Parathyroid adenoma (tissue), 2 donors: Measurements from ENCODE around the gene LRRIQ1.

Experiments used
- H2AFZ ChIP-seq: fragments of 300-600 bp; sonication (generic); one replicate; pipeline ENCODE4 v1.7.0; 2017; ENCODE audit warnings: antibody characterized with exemption, mild to moderate bottlenecking
- H3K27ac ChIP-seq: fragments of 300-600 bp; sonication (generic); one replicate; pipeline ENCODE4 v1.7.0; 2017
- H3K27me3 ChIP-seq: fragments of 300-600 bp; sonication (generic); one replicate; pipeline ENCODE4 v1.7.0; 2017; ENCODE audit warnings: low read length; ENCODE audit not compliant: control insufficient read depth, insufficient read depth
- H3K36me3 ChIP-seq: fragments of 300-600 bp; sonication (generic); one replicate; pipeline ENCODE4 v1.7.0; 2017; ENCODE audit warnings: low read length; ENCODE audit not compliant: control insufficient read depth, insufficient read depth
- H3K4me1 ChIP-seq: fragments of 300-600 bp; sonication (generic); one replicate; pipeline ENCODE4 v1.7.0; 2017; ENCODE audit warnings: control low read depth
- H3K4me2 ChIP-seq: fragments of 300-600 bp; sonication (generic); one replicate; pipeline ENCODE4 v1.7.0; 2017; ENCODE audit warnings: low read length
- H3K4me3 ChIP-seq: fragments of 300-600 bp; sonication (generic); one replicate; pipeline ENCODE4 v1.7.0; 2017; ENCODE audit warnings: low read depth, low read length
- H3K79me2 ChIP-seq: fragments of 300-600 bp; sonication (generic); one replicate; pipeline ENCODE4 v1.7.0; 2017; ENCODE audit warnings: control low read depth
- H3K9ac ChIP-seq: fragments of 300-600 bp; sonication (generic); one replicate; pipeline ENCODE4 v1.7.0; 2017; ENCODE audit warnings: mild to moderate bottlenecking
- H3K9me3 ChIP-seq: fragments of 300-600 bp; sonication (generic); one replicate; pipeline ENCODE4 v1.7.0; 2017; ENCODE audit warnings: low read length; ENCODE audit not compliant: control insufficient read depth
- TF ChIP-seq, protein P1 (sequence below): fragments of 300-600 bp; sonication (generic); IDR thresholded peaks from one replicate; pipeline ENCODE4 v1.7.0; 2017; ENCODE audit warnings: antibody characterized with exemption, mild to moderate bottlenecking
- donor health status: primary hyperparathyroidism.

Gene LRRIQ1

DNA sequence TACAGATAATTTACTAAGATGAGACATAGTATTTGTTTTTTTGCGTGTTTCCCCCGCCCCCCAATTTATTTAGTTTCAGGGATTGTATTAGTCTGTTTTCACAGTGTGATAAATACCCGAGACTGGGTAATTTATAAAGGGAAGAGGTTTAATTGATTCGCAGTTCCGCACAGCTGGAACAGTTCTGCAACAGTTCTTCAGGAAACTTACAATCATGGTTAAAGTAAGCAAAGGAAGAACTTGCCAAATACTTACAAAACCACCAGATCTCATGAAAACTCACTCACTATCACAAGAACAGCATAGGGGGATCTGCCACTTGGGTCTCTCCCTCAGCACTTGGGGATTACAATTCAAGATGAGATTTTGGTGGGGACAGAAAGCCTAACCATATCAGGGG lies 48.9 kb downstream of the LRRIQ1 start:
- no peaks in the 10 kb centered on the region for H3K36me3 ChIP-seq
- H3K4me2 ChIP-seq, result no peak overlapping the region
- H2AFZ ChIP-seq, result no peak overlapping the region
- H3K4me3 ChIP-seq, result no peak overlapping the region
- H3K79me2 ChIP-seq, result no peaks in the 10 kb centered on the region
- no peak overlapping the region for H3K27ac ChIP-seq
- H3K9ac ChIP-seq, result no peak overlapping the region
- H3K4me1 ChIP-seq, result no peaks in the 10 kb centered on the region
- TF ChIP-seq, protein P1, sequence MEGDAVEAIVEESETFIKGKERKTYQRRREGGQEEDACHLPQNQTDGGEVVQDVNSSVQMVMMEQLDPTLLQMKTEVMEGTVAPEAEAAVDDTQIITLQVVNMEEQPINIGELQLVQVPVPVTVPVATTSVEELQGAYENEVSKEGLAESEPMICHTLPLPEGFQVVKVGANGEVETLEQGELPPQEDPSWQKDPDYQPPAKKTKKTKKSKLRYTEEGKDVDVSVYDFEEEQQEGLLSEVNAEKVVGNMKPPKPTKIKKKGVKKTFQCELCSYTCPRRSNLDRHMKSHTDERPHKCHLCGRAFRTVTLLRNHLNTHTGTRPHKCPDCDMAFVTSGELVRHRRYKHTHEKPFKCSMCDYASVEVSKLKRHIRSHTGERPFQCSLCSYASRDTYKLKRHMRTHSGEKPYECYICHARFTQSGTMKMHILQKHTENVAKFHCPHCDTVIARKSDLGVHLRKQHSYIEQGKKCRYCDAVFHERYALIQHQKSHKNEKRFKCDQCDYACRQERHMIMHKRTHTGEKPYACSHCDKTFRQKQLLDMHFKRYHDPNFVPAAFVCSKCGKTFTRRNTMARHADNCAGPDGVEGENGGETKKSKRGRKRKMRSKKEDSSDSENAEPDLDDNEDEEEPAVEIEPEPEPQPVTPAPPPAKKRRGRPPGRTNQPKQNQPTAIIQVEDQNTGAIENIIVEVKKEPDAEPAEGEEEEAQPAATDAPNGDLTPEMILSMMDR, result no peak
- no peaks in the 10 kb centered on the region for H3K27me3 ChIP-seq
- no peaks in the 10 kb centered on the region for H3K9me3 ChIP-seq

DNA sequence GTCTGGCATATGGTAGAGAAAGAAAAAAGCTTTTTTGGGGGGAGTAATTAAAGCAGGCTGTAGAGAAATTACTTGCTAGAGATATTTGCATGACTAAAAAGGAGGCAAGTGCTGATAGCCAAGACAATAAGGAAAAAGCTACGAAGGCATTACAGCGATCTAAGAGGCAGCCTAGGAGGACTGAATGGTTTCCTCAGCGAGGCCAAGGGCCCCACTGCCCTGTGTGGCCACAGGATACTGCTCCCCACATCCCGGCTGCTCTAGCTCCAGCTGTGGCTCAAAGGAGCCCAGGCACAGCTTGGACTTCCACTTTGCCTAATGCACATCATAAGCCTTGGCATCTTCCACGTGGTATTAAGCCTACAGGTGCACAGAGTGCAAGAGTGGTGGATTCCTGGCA lies 53.6 kb downstream of the LRRIQ1 start:
- no peak overlapping the region for H2AFZ ChIP-seq
- H3K9ac ChIP-seq, result no peak overlapping the region
- TF ChIP-seq, protein P1, result no peak
- no peaks in the 10 kb centered on the region for H3K36me3 ChIP-seq
- H3K4me3 ChIP-seq, result no peak overlapping the region
- H3K4me1 ChIP-seq, result no peaks in the 10 kb centered on the region
- H3K27me3 ChIP-seq, result no peaks in the 10 kb centered on the region
- no peaks in the 10 kb centered on the region for H3K9me3 ChIP-seq
- no peak overlapping the region for H3K4me2 ChIP-seq
- no peaks in the 10 kb centered on the region for H3K79me2 ChIP-seq
- no peak overlapping the region for H3K27ac ChIP-seq

DNA sequence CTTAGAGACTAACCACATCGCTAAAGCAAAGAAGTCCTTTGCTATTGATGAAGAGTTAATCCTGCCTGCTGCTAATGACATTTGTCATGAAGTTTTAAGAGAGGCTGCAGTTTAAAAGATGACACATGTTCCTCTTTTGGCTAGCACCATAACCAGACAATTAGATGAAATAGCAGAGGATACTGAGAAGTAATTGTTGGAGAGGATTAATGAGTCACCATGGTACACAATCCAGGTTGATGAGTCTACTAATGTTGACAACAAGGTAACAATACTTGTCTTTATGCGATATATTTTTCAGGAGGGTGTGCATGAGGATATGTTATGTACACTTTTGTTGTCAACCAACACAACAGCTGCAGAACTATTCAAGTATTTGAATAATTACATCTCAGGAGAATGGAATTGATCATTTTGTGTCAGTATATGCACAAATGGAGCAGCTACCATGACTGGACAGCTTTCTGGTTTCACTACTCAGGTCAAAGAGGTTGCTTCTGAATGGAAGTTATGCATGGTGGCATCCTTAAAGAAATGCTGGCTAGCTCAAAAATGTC lies 56.7 kb downstream of the LRRIQ1 start:
- TF ChIP-seq, protein P1, result no peak
- H3K27ac ChIP-seq, result no peak overlapping the region
- H3K4me1 ChIP-seq, result no peaks in the 10 kb centered on the region
- H2AFZ ChIP-seq, result no peak overlapping the region
- H3K27me3 ChIP-seq, result no peaks in the 10 kb centered on the region
- no peaks in the 10 kb centered on the region for H3K79me2 ChIP-seq
- H3K4me2 ChIP-seq, result no peak overlapping the region
- no peaks in the 10 kb centered on the region for H3K9me3 ChIP-seq
- H3K4me3 ChIP-seq, result no peak overlapping the region
- H3K36me3 ChIP-seq, result no peaks in the 10 kb centered on the region
- no peak overlapping the region for H3K9ac ChIP-seq

DNA sequence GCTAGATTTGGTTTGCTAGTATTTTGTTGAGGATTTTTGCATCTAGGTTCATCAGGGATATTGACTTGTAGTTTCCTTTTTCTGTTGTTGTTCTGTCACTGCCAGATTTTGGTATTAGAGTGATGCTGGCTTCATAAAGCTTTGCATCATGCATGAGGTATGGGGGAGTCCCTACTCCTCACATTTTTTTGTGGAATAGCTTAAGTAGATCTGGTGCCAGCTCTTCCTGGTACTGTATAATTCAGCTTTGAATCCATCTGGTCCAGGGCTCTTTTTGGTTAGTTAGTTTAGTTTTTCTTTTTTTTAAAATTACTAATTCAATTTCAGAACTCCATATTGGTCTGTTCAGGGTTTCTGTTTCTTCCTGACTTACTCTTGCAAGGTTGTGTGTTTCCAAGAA lies 59.4 kb downstream of the LRRIQ1 start:
- Histone ChIP-seq H3K4me3 (no peak overlapping the region), H3K4me1 (no peaks in the 10 kb centered on the region), H3K36me3 (no peaks in the 10 kb centered on the region), H3K79me2 (no peaks in the 10 kb centered on the region), H3K9ac (no peak overlapping the region), H3K4me2 (no peak overlapping the region), H3K27ac (no peak overlapping the region), H3K27me3 (no peaks in the 10 kb centered on the region), H2AFZ (no peak overlapping the region), H3K9me3 (no peaks in the 10 kb centered on the region)
- TF ChIP-seq, protein P1, result no peak

DNA sequence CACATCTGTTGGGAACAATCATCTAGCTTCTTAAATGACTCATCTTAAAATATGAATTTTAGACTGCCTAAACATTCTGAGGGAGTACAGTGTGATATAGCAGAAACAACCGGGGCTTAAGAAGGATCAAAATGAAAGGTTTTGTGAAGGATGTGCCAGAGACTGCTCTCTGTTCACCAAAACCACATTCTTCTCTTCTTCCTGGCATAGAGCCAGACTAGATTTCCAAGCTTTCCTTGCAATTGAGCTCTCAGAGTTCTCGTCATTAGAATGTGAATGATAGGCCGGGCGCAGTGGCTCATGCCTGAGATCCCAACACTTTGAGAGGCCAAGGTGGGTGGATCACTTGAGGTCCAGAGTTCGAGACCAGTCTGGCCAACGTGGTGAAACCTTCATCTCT lies 94.5 kb downstream of the LRRIQ1 start:
- Histone ChIP-seq H3K4me3 (no peak overlapping the region), H3K27ac (no peak overlapping the region), H2AFZ (no peak overlapping the region), H3K4me1 (peaks cover 16% of the 10 kb centered on the region), H3K9me3 (no peaks in the 10 kb centered on the region), H3K27me3 (no peaks in the 10 kb centered on the region), H3K4me2 (no peak overlapping the region), H3K79me2 (no peaks in the 10 kb centered on the region), H3K36me3 (no peaks in the 10 kb centered on the region), H3K9ac (no peak overlapping the region)
- TF ChIP-seq, protein P1, result no peak
